Spinal cord (tissue), 10 donors: ENCODE data around the gene TECTB. TPM values are rescaled to one million over a fixed set of nuclear protein-coding genes. Genes with fewer than 3 reads are reported as not detected.

Experiments
- DNase-seq, 6 donors: peaks; one replicate each; pipeline versions ENCODE4 v3.0.0 to v3.0.0-alpha.2; 2013 to 2015; ENCODE audit warnings: low spot score in 6 of 6, low read depth in 4 of 6
- H3K27ac ChIP-seq: one replicate; pipeline ENCODE4 v1.5.1; 2013; ENCODE audit warnings: low read depth, low read length, control low read depth
- H3K27me3 ChIP-seq: one replicate; pipeline ENCODE4 v1.6.1; 2013; ENCODE audit warnings: low read length; ENCODE audit not compliant: control insufficient read depth, insufficient read depth
- H3K36me3 ChIP-seq: one replicate; pipeline ENCODE4 v1.6.1; 2013; ENCODE audit warnings: low read length; ENCODE audit not compliant: control insufficient read depth, insufficient read depth
- H3K4me1 ChIP-seq: one replicate; pipeline ENCODE4 v1.6.1; 2013; ENCODE audit warnings: low read length; ENCODE audit not compliant: control insufficient read depth, insufficient read depth
- H3K4me3 ChIP-seq: one replicate; pipeline ENCODE4 v1.5.1; 2013; ENCODE audit warnings: low read depth, low read length, control low read depth
- H3K9me3 ChIP-seq: one replicate; pipeline ENCODE4 v1.6.1; 2013; ENCODE audit warnings: low read length; ENCODE audit not compliant: control insufficient read depth, insufficient read depth
- WGBS: methylation state at CpG from one replicate; pipeline ENCODE4 v1.1.5; 2013; ENCODE audit warnings: missing lambda C conversion rate; ENCODE audit not compliant: insufficient coverage; 5-methylcytosine and 5-hydroxymethylcytosine counted together
- polyA plus RNA-seq, 2 donors: library from polyadenylated mRNA; unstranded; fragments of 120-200 nt; gene quantifications; one replicate each; pipeline ENCODE4 v1.2.1, GENCODE V29; 2013; ENCODE audit not compliant: insufficient read length in 2 of 2
- total RNA-seq, 2 donors: library from RNA; depleted of rRNA in 1 of 2; stranded (reverse); fragments of 120-200 nt in 1 of 2; fragments of >200 nt in 1 of 2; gene quantifications; one replicate each; pipeline versions ENCODE4 v1.2.3 to v1.2.4, GENCODE V29; 2013 to 2014
- donor health status: healthy.

The TECTB gene
- total and polyA plus RNA-seq, 4 donors = 0.30 to 2.8 (median 1.0) TPM

- Histone ChIP-seq H3K36me3 (no peaks in the 10 kb centered on the region), H3K4me1 (no peaks in the 10 kb centered on the region), H3K27me3 (no peaks in the 10 kb centered on the region), H3K4me3 (no peak overlapping the region), H3K27ac (no peak overlapping the region), H3K9me3 (no peaks in the 10 kb centered on the region)
- DNase-seq = no peak
- 81% methylated on average over 3 of the region's 3 CpGs for WGBS
These were observed 55.8 kb downstream of the TECTB start for GRCh38 chr10:112338957-112339356.

GRCh38 chr10:112340601-112341000 is 57.4 kb downstream of the TECTB start:
- Histone ChIP-seq H3K27me3 (no peaks in the 10 kb centered on the region), H3K4me3 (no peak overlapping the region), H3K27ac (no peak overlapping the region), H3K36me3 (no peaks in the 10 kb centered on the region), H3K4me1 (no peaks in the 10 kb centered on the region), H3K9me3 (no peaks in the 10 kb centered on the region)
- no peak for DNase-seq
- WGBS = 100% methylated on average over 2 of the region's 2 CpGs

GRCh38 chr10:112343056-112343806 is 60.0 kb downstream of the TECTB start:
- 77% methylated on average over 4 of the region's 5 CpGs for WGBS
- Histone ChIP-seq H3K9me3 (no peaks in the 10 kb centered on the region), H3K27me3 (no peaks in the 10 kb centered on the region), H3K36me3 (no peaks in the 10 kb centered on the region), H3K4me1 (no peaks in the 10 kb centered on the region), H3K27ac (no peak overlapping the region), H3K4me3 (no peak overlapping the region)
- DNase-seq = no peak

- Histone ChIP-seq H3K4me1 (no peaks in the 10 kb centered on the region), H3K4me3 (no peak overlapping the region), H3K27ac (no peak overlapping the region), H3K36me3 (no peaks in the 10 kb centered on the region), H3K27me3 (no peaks in the 10 kb centered on the region), H3K9me3 (no peaks in the 10 kb centered on the region)
- WGBS = 88% methylated on average over 5 of the region's 6 CpGs
- no peak for DNase-seq
These were observed 61.1 kb downstream of the TECTB start for GRCh38 chr10:112344261-112344660.

GRCh38 chr10:112345202-112345601 is 62.0 kb downstream of the TECTB start:
- WGBS = 0% methylated on average over 1 of the region's 3 CpGs
- H3K4me3 ChIP-seq = no peak overlapping the region
- H3K9me3 ChIP-seq = no peaks in the 10 kb centered on the region
- H3K27ac ChIP-seq = no peak overlapping the region
- no peak for DNase-seq
- H3K36me3 ChIP-seq = no peaks in the 10 kb centered on the region
- no peaks in the 10 kb centered on the region for H3K27me3 ChIP-seq
- H3K4me1 ChIP-seq = no peaks in the 10 kb centered on the region

GRCh38 chr10:112345743-112346142 is 62.5 kb downstream of the TECTB start:
- 95% methylated on average over 8 of the region's 9 CpGs for WGBS
- no peak for DNase-seq
- no peak overlapping the region for H3K4me3 ChIP-seq
- no peaks in the 10 kb centered on the region for H3K4me1 ChIP-seq
- H3K36me3 ChIP-seq = no peaks in the 10 kb centered on the region
- no peak overlapping the region for H3K27ac ChIP-seq
- no peaks in the 10 kb centered on the region for H3K27me3 ChIP-seq
- H3K9me3 ChIP-seq = no peaks in the 10 kb centered on the region

- no peaks in the 10 kb centered on the region for H3K27me3 ChIP-seq
- no peak for DNase-seq
- no peaks in the 10 kb centered on the region for H3K9me3 ChIP-seq
- no peaks in the 10 kb centered on the region for H3K36me3 ChIP-seq
- WGBS = 92% methylated on average over 2 of the region's 5 CpGs
- no peak overlapping the region for H3K27ac ChIP-seq
- H3K4me3 ChIP-seq = no peak overlapping the region
- no peaks in the 10 kb centered on the region for H3K4me1 ChIP-seq
These were observed 63.6 kb downstream of the TECTB start for GRCh38 chr10:112346774-112347173.

- H3K4me3 ChIP-seq = no peak overlapping the region
- H3K4me1 ChIP-seq = no peaks in the 10 kb centered on the region
- no peaks in the 10 kb centered on the region for H3K36me3 ChIP-seq
- no peak overlapping the region for H3K27ac ChIP-seq
- no peaks in the 10 kb centered on the region for H3K9me3 ChIP-seq
- no peak for DNase-seq
- whole genome bisulfite sequencing = 82% methylated on average over 2 of the region's 12 CpGs
- H3K27me3 ChIP-seq = no peaks in the 10 kb centered on the region
These were observed 64.8 kb downstream of the TECTB start for GRCh38 chr10:112347709-112348671.

GRCh38 chr10:112348759-112349158 is 65.6 kb downstream of the TECTB start:
- no peaks in the 10 kb centered on the region for H3K27me3 ChIP-seq
- no CpG with 5 or more reads among the region's 1 CpG for WGBS
- H3K9me3 ChIP-seq = no peaks in the 10 kb centered on the region
- peak in 1 of 6 donors; percentile 17 for DNase-seq
- H3K4me3 ChIP-seq = no peak overlapping the region
- H3K27ac ChIP-seq = no peak overlapping the region
- no peaks in the 10 kb centered on the region for H3K36me3 ChIP-seq
- no peaks in the 10 kb centered on the region for H3K4me1 ChIP-seq
